Stomach (tissue), 4 donors: ENCODE measurements around the gene FAM161A.

Experiments used
- CTCF ChIP-seq, 7 experiments: fragments of 450-650 bp in 4 of 7; fragments of 200-600 bp in 3 of 7; sonication (generic) in 3 of 7; IDR thresholded peaks; one replicate each; pipeline ENCODE4 v1.5.1; 2016 to 2019; ENCODE audit warnings: antibody characterized with exemption in 7 of 7, control low read depth in 2 of 7, mild to moderate bottlenecking in 1 of 7
- POLR2A ChIP-seq, 4 donors: fragments of 450-650 bp; IDR thresholded peaks; one replicate each; pipeline ENCODE4 v1.6.1; 2016; ENCODE audit warnings: antibody characterized with exemption in 4 of 4, control low read depth in 2 of 4, mild to moderate bottlenecking in 1 of 4, moderate library complexity in 1 of 4

DNA sequence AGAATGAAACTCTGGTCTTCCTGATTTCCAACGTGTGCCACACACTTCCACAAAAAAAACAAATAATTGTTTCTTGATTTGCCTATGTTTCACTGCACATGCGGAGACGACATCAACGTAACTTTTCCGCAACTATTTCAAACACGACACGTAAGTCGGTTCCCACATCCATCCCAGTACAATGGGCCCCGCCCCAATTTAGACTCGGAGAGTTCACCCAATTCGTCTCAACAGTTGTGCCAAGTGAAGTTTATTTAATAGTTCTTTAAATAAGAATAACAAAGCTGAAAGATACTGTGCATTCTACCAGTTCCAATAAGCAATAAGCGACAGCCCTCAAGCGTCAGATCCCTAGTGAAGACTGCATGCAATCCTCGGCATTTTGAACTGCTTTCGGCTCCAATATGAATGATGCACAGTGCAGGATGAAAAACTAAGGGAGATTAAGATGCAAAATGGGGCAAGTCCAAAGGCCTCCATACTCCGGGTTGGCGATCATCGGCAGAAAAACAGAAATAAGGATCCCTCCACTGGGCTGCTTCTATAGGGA, 33.9 kb upstream of the FAM161A start:
- TF ChIP-seq POLR2A (IDR thresholded peaks at IDR 0.05) (no peak), CTCF (IDR thresholded peaks at IDR 0.05) (no peak)
